Gastroesophageal sphincter (tissue), 4 donors: ENCODE data around the gene CTNNA3. TPM values are rescaled to one million over a fixed set of nuclear protein-coding genes. Genes with fewer than 3 reads are reported as not detected.

ENCODE experiments used
- ATAC-seq: fragments of 150-250 bp; one replicate; pipeline ENCODE4 v1.9.1; 2016; ENCODE audit warnings: mild to moderate bottlenecking, moderate library complexity
- H3K27ac ChIP-seq, 4 donors: fragments of 200-600 bp; sonication (generic) in 3 of 4; 1 replicate in 3 of 4; 2 replicates in 1 of 4; pipeline ENCODE4 v1.5.1; 2016 to 2019
- H3K27me3 ChIP-seq: fragments of 200-600 bp; sonication (generic); one replicate; pipeline ENCODE4 v1.5.1; 2019
- H3K36me3 ChIP-seq, 2 donors: fragments of 200-600 bp; sonication (generic); one replicate each; pipeline ENCODE4 v1.5.1; 2019; ENCODE audit warnings: control low read depth in 1 of 2
- H3K4me1 ChIP-seq, 3 donors: fragments of 200-600 bp; sonication (generic); 1 replicate in 2 of 3; 2 replicates in 1 of 3; pipeline ENCODE4 v1.5.1; 2016 to 2019; ENCODE audit warnings: control low read depth in 2 of 3
- H3K4me3 ChIP-seq, 2 donors: fragments of 200-600 bp; sonication (generic); one replicate each; pipeline ENCODE4 v1.5.1; 2019; ENCODE audit warnings: mild to moderate bottlenecking in 1 of 2, moderate library complexity in 1 of 2
- H3K9me3 ChIP-seq, 3 donors: fragments of 200-600 bp; sonication (generic); one replicate each; pipeline ENCODE4 v1.5.1; 2017 to 2019; ENCODE audit warnings: control low read depth in 2 of 3
- EP300 ChIP-seq: sonication (generic); formaldehyde crosslinking; IDR thresholded peaks from one replicate; pipeline ENCODE4 v1.6.1; 2017; ENCODE audit warnings: antibody characterized with exemption, mild to moderate bottlenecking
- POLR2A ChIP-seq, 2 donors: fragments of 450-650 bp; IDR thresholded peaks; one replicate each; pipeline ENCODE4 v1.6.1; 2017; ENCODE audit warnings: antibody characterized with exemption in 2 of 2, mild to moderate bottlenecking in 2 of 2, moderate library complexity in 1 of 2
- POLR2AphosphoS5 ChIP-seq: sonication (generic); formaldehyde crosslinking; IDR thresholded peaks from one replicate; pipeline ENCODE4 v1.6.1; 2017; ENCODE audit warnings: antibody characterized with exemption
- WGBS, 2 donors: methylation state at CpG; one replicate each; pipeline ENCODE4 v1.1.5; 2018; ENCODE audit warnings: low coverage in 1 of 2; 5-methylcytosine and 5-hydroxymethylcytosine counted together
- total RNA-seq, 4 donors: library from RNA; depleted of rRNA; stranded (reverse); fragments of >200 nt; gene quantifications; one replicate each; pipeline ENCODE4 v1.1.0, GENCODE V29; 2016
- TF ChIP-seq, protein P1 (sequence below), 4 experiments: fragments of 200-600 bp in 2 of 4; fragments of 450-650 bp in 2 of 4; sonication (generic) in 1 of 4; IDR thresholded peaks; one replicate each; pipeline ENCODE4 v1.5.1; 2017 to 2019; ENCODE audit warnings: antibody characterized with exemption in 4 of 4, mild to moderate bottlenecking in 2 of 4, moderate library complexity in 2 of 4

CTNNA3 gene
- total RNA-seq, 4 donors from 2014 or later, result 5.1 to 22.0 (median 13.8) TPM

DNA sequence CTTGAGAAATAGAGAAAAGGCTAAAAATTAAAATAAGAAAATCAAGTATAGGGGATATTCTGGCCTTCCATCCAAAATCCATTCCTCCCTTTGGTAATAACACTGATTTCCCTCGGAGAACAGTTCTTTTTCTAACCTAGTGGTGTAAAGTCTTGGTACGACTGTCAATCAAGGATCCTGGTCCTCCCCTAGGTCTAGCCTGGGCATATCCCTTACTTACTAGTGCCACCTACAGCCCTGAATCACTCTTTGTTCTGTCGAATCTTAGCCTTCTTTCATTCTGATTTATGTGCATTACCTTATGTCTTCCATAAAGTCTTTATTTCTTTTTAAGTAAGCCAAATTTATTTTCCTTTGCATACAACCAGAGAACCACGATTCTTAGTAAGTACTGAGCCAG, 1068.8 kb downstream of the CTNNA3 start:
- H3K36me3 ChIP-seq, result no peaks in the 10 kb centered on the region
- WGBS, 2 donors, result 42 to 74% methylated on average over 2 to 4 of the region's 4 CpGs
- H3K4me3 ChIP-seq, result no peak overlapping the region
- H3K27ac ChIP-seq, result no peak overlapping the region
- H3K4me1 ChIP-seq, result no peaks in the 10 kb centered on the region
- TF ChIP-seq POLR2AphosphoS5 (no peak), POLR2A (IDR thresholded peaks at IDR 0.05) (no peak), EP300 (no peak)
- TF ChIP-seq, protein P1, sequence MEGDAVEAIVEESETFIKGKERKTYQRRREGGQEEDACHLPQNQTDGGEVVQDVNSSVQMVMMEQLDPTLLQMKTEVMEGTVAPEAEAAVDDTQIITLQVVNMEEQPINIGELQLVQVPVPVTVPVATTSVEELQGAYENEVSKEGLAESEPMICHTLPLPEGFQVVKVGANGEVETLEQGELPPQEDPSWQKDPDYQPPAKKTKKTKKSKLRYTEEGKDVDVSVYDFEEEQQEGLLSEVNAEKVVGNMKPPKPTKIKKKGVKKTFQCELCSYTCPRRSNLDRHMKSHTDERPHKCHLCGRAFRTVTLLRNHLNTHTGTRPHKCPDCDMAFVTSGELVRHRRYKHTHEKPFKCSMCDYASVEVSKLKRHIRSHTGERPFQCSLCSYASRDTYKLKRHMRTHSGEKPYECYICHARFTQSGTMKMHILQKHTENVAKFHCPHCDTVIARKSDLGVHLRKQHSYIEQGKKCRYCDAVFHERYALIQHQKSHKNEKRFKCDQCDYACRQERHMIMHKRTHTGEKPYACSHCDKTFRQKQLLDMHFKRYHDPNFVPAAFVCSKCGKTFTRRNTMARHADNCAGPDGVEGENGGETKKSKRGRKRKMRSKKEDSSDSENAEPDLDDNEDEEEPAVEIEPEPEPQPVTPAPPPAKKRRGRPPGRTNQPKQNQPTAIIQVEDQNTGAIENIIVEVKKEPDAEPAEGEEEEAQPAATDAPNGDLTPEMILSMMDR (IDR thresholded peaks at IDR 0.05), result no peak
- no peak for ATAC-seq
- H3K9me3 ChIP-seq, result no peaks in the 10 kb centered on the region
- no peaks in the 10 kb centered on the region for H3K27me3 ChIP-seq

DNA sequence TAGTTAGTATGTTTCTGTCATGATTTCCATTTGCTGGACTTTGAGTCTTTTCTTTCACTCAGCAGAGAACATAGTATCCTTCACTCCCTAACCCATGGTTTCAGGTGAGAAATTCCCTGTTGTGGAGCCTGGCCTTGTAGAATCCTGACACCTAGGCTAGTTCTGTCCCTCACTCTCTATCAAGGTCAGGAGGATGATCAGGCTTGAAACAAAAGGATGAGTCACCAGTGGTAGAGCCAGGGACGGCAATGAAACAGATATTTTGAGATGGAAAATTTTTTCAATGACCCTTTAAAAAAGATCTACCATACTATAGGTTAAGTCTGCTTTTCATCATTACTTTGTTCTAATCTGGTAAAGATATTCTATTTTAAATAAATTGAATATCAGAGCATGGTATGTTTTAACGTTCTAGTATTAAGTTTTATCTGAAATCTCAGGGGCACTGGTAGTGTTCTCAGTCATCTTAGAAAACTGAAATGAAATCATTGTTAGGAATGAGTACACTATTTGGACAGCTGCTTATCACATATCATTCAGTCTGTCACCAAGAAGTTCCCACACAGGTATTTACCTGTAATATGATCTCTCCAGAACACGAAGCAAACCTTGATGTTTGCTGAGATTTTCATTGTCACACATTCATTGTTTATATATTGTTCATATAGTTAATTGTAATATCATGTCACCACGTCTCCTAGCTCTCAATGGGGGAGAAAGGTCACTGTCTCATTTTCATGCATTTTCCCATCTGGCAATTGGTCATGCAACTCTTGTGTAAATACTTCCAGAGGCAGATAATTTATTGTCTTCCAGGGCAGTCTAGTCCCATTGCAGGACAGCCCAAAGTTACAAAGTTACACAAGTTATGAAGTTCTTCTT, 1070.0 kb downstream of the CTNNA3 start:
- Histone ChIP-seq H3K4me1 (no peaks in the 10 kb centered on the region), H3K4me3 (no peak overlapping the region), H3K27me3 (no peaks in the 10 kb centered on the region), H3K36me3 (no peaks in the 10 kb centered on the region), H3K27ac (no peak overlapping the region), H3K9me3 (no peaks in the 10 kb centered on the region)
- TF ChIP-seq POLR2AphosphoS5, result no peak
- TF ChIP-seq, protein P1 (IDR thresholded peaks at IDR 0.05), result no peak
- no peak for TF ChIP-seq POLR2A (IDR thresholded peaks at IDR 0.05)
- TF ChIP-seq EP300, result no peak
- no peak for ATAC-seq
- WGBS, 2 donors, result 49 to 62% methylated on average over 4 of the region's 4 CpGs

DNA sequence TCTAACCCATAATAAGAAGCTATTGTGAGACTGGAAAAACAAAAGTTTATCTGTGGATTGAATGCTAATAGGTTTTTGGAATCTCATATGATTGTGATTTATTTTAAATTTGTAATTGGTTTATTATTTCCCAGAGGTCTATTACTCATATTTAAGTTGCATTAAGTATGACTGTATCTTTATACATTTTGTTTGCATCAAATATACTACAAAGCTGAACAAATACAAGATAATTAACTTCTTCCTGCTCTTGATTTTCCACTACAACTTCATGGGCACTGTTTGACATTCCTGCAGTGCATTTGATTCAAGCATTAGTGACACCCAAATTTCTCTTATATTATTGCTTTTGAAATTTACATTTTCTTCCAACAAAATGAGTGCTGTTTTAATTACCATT, 1073.9 kb downstream of the CTNNA3 start:
- no peak overlapping the region for H3K27ac ChIP-seq
- no peak overlapping the region for H3K4me3 ChIP-seq
- TF ChIP-seq POLR2AphosphoS5 (no peak), POLR2A (IDR thresholded peaks at IDR 0.05) (no peak)
- no peaks in the 10 kb centered on the region for H3K4me1 ChIP-seq
- no peak for ATAC-seq
- H3K9me3 ChIP-seq, result no peaks in the 10 kb centered on the region
- no peaks in the 10 kb centered on the region for H3K36me3 ChIP-seq
- H3K27me3 ChIP-seq, result no peaks in the 10 kb centered on the region

DNA sequence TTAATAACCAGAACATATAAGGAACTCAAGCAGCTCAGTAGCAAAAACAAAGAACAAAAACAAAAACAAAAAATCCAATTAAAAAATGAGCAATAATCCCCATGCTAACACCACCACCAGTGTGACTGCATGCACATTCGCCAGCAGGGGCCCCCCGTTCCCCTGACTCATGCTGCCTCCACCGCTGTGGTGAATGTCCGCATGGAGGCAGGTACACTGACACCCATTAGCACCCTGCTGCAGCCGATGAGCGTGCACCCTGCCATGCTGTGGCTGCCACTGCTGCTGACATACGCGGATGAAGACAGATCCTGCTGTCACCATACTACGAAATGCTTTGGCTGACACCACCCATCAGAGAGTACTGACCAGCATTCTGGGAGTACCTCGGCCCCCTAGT, 1091.8 kb downstream of the CTNNA3 start:
- TF ChIP-seq POLR2A (IDR thresholded peaks at IDR 0.05), result no peak
- TF ChIP-seq EP300, result no peak
- TF ChIP-seq, protein P1 (IDR thresholded peaks at IDR 0.05), result no peak
- no peak for TF ChIP-seq POLR2AphosphoS5
- Histone ChIP-seq H3K4me3 (no peak overlapping the region), H3K9me3 (peaks cover 0 to 36% (median 0%) of the 10 kb centered on the region in 3 donors), H3K27me3 (no peaks in the 10 kb centered on the region), H3K27ac (no peak overlapping the region), H3K4me1 (no peaks in the 10 kb centered on the region), H3K36me3 (no peaks in the 10 kb centered on the region)
- WGBS, 2 donors, result 80 to 88% methylated on average over 6 to 7 of the region's 10 CpGs
- no peak for ATAC-seq

DNA sequence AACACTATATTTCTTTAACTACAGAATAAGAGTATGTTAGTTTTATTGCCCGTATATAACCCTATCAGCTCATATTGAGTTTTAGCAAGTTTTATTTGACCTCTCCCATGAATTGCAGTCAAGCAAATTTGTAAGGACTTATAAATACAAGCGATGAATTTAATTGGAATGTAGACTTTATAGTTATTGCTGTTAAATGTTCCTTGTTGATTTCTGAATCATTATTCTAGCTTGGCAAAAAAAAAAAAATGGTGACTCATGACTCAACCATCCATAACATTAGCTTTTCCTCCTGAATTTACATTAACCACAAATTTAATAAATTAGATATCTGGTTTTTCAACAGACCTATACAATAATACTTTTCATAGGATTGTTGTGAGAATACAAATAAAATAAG, 1104.1 kb downstream of the CTNNA3 start:
- Histone ChIP-seq H3K36me3 (no peaks in the 10 kb centered on the region), H3K27ac (no peak overlapping the region), H3K9me3 (no peaks in the 10 kb centered on the region), H3K4me3 (no peak overlapping the region), H3K4me1 (no peaks in the 10 kb centered on the region), H3K27me3 (no peaks in the 10 kb centered on the region)
- 89 to 100% methylated on average over 2 of the region's 2 CpGs for WGBS, 2 donors
- ATAC-seq, result no peak
- TF ChIP-seq EP300, result no peak
- TF ChIP-seq POLR2A (IDR thresholded peaks at IDR 0.05), result no peak
- TF ChIP-seq, protein P1 (IDR thresholded peaks at IDR 0.05), result no peak
- no peak for TF ChIP-seq POLR2AphosphoS5
